Mesothelial cell of epicardium (in vitro differentiated cells): ENCODE measurements around the gene SLC35F6. TPM values are rescaled to one million over a fixed set of nuclear protein-coding genes. Genes with fewer than 3 reads are reported as not detected.

Experiments
- DNase-seq, 2 experiments: peaks; one replicate each; pipeline ENCODE4 v3.0.0; 2021; ENCODE audit warnings: low spot score in 2 of 2; ENCODE audit not compliant: unreplicated experiment in 2 of 2
- H3K27ac Mint-ChIP-seq: 2 replicates; pipeline ENCODE4 v1.8.0; 2021; ENCODE audit warnings: mixed read lengths
- H3K27me3 Mint-ChIP-seq: 2 replicates; pipeline ENCODE4 v1.8.0; 2021; ENCODE audit warnings: low read depth, mixed read lengths
- H3K36me3 Mint-ChIP-seq: 2 replicates; pipeline ENCODE4 v1.8.0; 2021; ENCODE audit warnings: mixed read lengths
- H3K4me1 Mint-ChIP-seq: 2 replicates; pipeline ENCODE4 v1.8.0; 2021; ENCODE audit warnings: mixed read lengths
- H3K4me3 Mint-ChIP-seq: 2 replicates; pipeline ENCODE4 v1.8.0; 2021; ENCODE audit warnings: mild to moderate bottlenecking, moderate library complexity, mixed read lengths
- H3K9me3 Mint-ChIP-seq: 2 replicates; pipeline ENCODE4 v1.8.0; 2021; ENCODE audit warnings: mixed read lengths
- total RNA-seq: library from RNA; stranded (reverse); gene quantifications from 3 replicates; pipeline ENCODE4 v1.2.1, GENCODE V29; 2021
- TF ChIP-seq, protein P1 (sequence below): fragments of 200-600 bp; sonication (generic); IDR thresholded peaks from one replicate; pipeline ENCODE4 v1.5.0; 2021; ENCODE audit warnings: antibody characterized with exemption; ENCODE audit not compliant: unreplicated experiment

Gene SLC35F6
- total RNA-seq, 1 donor from 2014 or later, result 26.0 TPM

DNA sequence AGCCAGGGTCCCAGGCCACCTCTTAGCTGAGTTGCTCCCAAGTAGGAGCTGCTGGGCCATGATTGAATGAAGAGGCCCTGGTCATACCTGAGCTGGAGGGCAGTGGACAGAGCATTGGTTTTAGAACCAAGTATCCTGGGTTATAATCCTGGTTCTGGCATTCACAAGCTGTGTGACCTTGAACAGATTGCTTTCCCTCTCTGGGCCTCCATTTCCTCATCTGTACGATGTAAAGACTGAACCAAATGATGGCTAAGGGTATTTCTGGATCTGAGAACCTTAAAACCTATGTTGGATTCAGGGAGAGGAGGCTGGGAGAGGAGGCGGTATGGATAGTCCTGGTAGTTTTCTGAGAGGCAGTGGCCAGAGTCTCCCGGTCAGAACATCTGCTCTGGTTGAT, 40.6 kb upstream of the SLC35F6 start:
- no peak for DNase-seq
- no peaks in the 10 kb centered on the region for H3K27me3 Mint-ChIP-seq
- TF ChIP-seq, protein P1, sequence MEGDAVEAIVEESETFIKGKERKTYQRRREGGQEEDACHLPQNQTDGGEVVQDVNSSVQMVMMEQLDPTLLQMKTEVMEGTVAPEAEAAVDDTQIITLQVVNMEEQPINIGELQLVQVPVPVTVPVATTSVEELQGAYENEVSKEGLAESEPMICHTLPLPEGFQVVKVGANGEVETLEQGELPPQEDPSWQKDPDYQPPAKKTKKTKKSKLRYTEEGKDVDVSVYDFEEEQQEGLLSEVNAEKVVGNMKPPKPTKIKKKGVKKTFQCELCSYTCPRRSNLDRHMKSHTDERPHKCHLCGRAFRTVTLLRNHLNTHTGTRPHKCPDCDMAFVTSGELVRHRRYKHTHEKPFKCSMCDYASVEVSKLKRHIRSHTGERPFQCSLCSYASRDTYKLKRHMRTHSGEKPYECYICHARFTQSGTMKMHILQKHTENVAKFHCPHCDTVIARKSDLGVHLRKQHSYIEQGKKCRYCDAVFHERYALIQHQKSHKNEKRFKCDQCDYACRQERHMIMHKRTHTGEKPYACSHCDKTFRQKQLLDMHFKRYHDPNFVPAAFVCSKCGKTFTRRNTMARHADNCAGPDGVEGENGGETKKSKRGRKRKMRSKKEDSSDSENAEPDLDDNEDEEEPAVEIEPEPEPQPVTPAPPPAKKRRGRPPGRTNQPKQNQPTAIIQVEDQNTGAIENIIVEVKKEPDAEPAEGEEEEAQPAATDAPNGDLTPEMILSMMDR, result no peak
- H3K4me3 Mint-ChIP-seq, result no peak overlapping the region
- no peaks in the 10 kb centered on the region for H3K36me3 Mint-ChIP-seq
- H3K27ac Mint-ChIP-seq, result peak overlapping the region; percentile 21
- peaks cover 32% of the 10 kb centered on the region for H3K4me1 Mint-ChIP-seq
- no peaks in the 10 kb centered on the region for H3K9me3 Mint-ChIP-seq

DNA sequence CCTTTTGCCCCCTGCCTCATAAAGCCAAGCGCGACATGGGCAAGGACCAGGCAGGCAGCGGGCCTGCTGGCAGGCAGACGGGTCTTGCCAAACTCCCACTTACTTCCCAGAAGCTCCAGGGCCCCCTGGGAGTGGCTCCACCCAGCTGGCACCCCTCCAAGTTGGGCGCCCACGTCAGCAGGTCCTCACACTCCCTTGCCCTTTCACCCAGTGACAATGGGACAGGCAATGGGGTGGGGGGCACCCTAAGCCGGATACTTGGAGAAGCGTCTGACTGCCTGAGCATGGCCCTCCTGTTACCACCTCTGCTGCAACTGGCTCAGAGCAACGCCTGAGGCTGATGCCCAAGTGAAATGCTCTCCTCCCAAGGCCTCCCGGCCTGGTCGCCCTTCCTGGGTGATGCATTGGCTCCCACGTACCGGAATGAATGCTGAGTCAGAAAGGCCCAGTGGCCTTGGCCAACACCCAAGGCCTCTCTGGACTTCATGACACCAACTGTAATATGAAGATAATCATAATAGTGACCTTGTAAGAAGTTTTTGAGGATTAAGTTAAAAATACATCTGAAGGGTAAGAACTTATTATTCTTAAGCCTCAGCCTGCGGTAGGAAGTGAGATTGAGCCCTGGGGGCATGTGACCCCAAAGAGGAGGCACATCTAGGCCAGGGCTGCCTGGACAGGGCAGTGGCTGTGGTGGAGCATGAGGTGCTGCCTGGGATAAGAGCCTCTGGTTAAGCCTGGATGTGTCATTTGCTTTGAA, 39.9 kb upstream of the SLC35F6 start:
- Mint-ChIP-seq H3K27me3 (no peaks in the 10 kb centered on the region), H3K9me3 (no peaks in the 10 kb centered on the region), H3K36me3 (no peaks in the 10 kb centered on the region), H3K4me1 (peaks cover 28% of the 10 kb centered on the region), H3K27ac (peak overlapping the region; percentile 85), H3K4me3 (no peak overlapping the region)
- TF ChIP-seq, protein P1, result no peak
- DNase-seq, result no peak

DNA sequence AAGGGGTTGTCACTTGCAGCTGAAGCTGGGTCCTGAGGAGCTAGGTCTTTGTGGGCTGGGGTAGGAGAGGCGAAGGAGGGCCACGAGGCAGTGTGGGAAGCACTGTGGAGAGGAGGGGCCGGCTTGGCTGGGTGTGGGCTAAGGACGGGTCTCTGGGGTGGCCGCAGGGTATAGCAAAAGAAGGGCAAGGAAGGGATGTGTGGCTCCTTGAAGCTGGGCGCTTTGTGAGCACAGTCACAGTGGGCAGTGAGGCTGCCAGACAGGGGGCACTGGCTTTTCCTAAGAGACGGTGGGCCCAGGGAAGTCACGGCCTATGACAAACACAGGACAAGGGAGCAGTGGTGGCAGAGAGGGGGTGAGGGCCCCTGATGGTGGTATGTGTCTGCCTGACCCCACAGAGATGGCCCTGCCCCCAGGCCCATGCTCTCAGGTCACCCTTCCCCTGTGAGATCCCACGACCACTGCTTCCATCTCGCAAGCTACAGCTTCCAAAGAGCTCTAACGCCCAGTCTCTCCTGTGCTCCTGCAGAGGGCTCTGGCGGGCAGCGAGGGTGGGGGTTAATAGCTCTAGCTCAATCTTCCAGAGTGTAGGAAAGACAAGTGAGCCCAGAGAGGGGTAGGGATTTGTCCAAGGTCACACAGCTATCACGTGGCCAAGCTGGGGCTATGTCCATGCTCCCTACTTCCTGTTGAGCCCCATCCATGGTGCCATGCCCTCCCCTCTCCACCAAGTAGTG, 39.1 kb upstream of the SLC35F6 start:
- Mint-ChIP-seq H3K4me1 (peaks cover 24% of the 10 kb centered on the region), H3K27ac (peak overlapping the region; percentile 85), H3K4me3 (no peak overlapping the region), H3K9me3 (no peaks in the 10 kb centered on the region), H3K27me3 (no peaks in the 10 kb centered on the region), H3K36me3 (no peaks in the 10 kb centered on the region)
- TF ChIP-seq, protein P1, result no peak
- DNase-seq, result no peak

DNA sequence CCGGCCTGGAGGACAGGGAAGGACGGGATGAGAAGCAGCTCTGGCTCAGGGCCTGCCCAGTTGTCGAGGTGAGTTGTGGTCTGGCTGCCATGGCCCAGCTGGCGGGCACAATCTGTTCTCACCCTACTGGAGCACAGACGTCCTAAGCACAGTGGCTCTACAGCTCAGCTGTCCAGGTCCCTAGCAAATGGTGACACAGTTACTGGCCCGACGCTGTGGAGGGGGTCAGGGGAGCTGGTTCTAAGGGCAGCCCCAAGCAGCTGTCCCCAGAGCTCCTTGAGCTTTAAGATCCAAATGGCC, 38.6 kb upstream of the SLC35F6 start:
- TF ChIP-seq, protein P1, result no peak
- Mint-ChIP-seq H3K27ac (no peak overlapping the region), H3K27me3 (no peaks in the 10 kb centered on the region), H3K9me3 (no peaks in the 10 kb centered on the region), H3K4me3 (no peak overlapping the region), H3K36me3 (no peaks in the 10 kb centered on the region), H3K4me1 (peaks cover 19% of the 10 kb centered on the region)
- DNase-seq, result no peak

DNA sequence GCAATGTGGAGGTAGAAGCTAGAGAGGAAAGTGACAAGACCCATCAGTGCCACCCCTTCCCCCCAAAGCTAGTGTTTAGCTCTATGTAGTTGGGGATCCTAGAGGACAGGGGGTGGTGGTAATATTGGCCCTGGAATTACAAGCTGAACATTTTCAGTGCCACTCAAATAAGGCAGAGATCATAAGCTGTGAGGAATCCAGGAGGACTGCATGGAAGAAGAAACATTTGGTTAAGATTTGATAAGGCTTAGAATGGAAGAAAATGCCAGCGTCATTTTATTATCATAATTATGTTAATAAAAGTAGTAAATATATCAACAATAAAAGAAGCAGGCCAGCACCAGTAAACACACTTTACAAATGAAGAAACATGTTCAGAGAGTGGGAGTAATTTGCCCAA, 37.9 kb upstream of the SLC35F6 start:
- H3K36me3 Mint-ChIP-seq, result no peaks in the 10 kb centered on the region
- TF ChIP-seq, protein P1, result no peak
- no peaks in the 10 kb centered on the region for H3K9me3 Mint-ChIP-seq
- DNase-seq, result no peak
- H3K4me1 Mint-ChIP-seq, result peaks cover 20% of the 10 kb centered on the region
- H3K27me3 Mint-ChIP-seq, result no peaks in the 10 kb centered on the region
- no peak overlapping the region for H3K4me3 Mint-ChIP-seq
- no peak overlapping the region for H3K27ac Mint-ChIP-seq
